ACHN (cell line): Measurements from ENCODE around the gene CCDC152.
"Not testable (repeated sequence)": the region's sequence is repeated elsewhere in the genome, so short reads cannot be mapped to it uniquely, and the experiment has no call there.

Experiments used
- DNase-seq: peaks from one replicate; pipeline ENCODE4 v3.0.0-alpha.2; 2015
- in situ Hi-C: cut with HindIII; loops from 2 replicates; pipeline ENCODE4 v1.10.0; 2017; ENCODE audit warnings: low sequenced_read_pairs, low pct_ligation_motif_present, low pct_unique_long_range_greater_than_20kb

Gene CCDC152, protein sequence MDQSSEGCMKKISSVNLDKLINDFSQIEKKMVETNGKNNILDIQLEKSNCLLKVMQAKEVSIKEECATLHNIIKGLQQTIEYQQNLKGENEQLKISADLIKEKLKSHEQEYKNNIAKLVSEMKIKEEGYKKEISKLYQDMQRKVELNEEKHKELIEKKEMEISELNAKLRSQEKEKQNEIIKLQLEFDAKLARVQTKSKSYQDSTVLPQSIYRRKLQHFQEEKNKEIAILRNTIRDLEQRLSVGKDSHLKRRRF

GRCh38 chr5:42756606-42757601 is at the start of gene CCDC152:
Gene CCDC152, plus strand, starts transcription at chr5:42756818. Its CDS starts 2,304 bp downstream, at chr5:42759122.
- in situ Hi-C loops: no loop called here
- DNase-seq: no peak

DNA sequence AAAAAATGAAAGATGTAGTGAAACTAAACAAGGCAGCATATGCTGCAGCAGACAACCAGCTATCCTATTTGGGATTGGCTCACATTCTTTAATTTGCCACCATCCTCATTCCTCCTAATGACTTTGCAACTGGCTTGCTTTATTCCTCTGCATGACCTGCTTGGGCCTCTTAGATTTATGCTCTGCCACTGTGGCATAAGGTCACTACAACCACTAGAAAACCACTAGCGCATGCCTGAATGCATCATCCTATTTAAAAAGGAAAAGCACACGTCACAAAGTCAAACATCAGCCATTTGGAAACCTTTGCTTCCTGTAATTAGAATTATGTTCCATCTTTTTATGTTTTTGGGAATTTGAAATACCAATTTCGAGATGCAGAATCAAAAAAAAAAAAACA is 40.8 kb upstream of the CCDC152 start:
- no peak for DNase-seq
- in situ Hi-C loops: no loop called here

DNA sequence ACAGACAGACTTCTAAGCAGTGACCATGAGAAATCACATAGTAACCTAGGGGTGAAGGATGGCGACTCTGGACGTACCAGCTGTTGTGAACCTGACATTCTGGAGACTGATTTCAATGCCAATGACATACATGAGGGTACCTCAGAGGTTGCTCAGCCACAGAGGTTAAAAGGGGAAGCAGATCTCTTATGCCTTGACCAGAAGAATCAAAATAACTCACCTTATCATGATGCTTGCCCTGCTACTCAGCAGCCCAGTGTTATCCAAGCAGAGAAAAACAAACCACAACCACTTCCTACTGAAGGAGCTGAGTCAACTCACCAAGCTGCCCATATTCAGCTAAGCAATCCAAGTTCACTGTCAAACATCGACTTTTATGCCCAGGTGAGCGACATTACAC is 38.0 kb upstream of the CCDC152 start:
- DNase-seq: peak; percentile 13
- in situ Hi-C loops: no loop called here

DNA sequence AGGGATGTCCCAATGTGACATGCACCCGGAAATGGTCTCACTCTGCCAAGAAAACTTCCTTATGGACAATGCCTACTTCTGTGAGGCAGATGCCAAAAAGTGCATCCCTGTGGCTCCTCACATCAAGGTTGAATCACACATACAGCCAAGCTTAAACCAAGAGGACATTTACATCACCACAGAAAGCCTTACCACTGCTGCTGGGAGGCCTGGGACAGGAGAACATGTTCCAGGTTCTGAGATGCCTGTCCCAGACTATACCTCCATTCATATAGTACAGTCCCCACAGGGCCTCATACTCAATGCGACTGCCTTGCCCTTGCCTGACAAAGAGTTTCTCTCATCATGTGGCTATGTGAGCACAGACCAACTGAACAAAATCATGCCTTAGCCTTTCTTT is 37.6 kb upstream of the CCDC152 start:
- in situ Hi-C loops: no loop called here
- no peak for DNase-seq

- no peak for DNase-seq
- in situ Hi-C loops: no loop called here
These were observed 36.4 kb upstream of the CCDC152 start for GRCh38 chr5:42720251-42720650.

DNA sequence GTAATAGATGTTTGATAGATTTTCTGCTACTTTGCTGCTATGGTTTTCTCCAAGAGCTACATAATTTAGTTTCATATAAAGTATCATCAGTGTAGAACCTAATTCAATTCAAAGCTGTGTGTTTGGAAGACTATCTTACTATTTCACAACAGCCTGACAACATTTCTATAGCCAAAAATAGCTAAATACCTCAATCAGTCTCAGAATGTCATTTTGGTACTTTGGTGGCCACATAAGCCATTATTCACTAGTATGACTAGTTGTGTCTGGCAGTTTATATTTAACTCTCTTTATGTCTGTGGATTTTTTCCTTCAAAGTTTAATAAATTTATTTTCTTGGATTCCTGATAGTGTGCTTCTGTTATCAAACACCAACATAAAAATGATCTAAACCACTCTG is 35.1 kb upstream of the CCDC152 start:
- no peak for DNase-seq
- in situ Hi-C loops: no loop called here

GRCh38 chr5:42734531-42735058 is 22.0 kb upstream of the CCDC152 start:
- in situ Hi-C loops, DNase-seq: not testable (repeated sequence)

DNA sequence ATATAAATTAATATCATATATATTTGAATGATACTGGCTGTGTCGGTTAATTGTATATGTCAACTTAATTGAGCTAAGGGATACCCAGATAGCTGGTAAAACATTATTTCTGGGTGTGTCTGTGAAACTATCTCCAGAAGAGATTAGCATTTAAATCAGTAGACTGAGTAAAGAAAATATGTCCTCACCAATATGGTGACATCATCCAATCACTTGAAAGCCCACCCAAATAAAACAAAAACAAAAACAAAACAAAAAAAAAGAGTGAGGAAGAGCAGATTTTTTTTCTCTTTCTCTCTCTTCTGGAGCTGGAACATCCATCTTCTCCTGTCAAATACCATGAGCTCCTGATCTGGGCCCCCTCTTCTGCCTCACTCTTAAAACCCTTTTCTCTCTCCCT is 15.7 kb upstream of the CCDC152 start:
- in situ Hi-C loops: no loop called here
- no peak for DNase-seq

DNA sequence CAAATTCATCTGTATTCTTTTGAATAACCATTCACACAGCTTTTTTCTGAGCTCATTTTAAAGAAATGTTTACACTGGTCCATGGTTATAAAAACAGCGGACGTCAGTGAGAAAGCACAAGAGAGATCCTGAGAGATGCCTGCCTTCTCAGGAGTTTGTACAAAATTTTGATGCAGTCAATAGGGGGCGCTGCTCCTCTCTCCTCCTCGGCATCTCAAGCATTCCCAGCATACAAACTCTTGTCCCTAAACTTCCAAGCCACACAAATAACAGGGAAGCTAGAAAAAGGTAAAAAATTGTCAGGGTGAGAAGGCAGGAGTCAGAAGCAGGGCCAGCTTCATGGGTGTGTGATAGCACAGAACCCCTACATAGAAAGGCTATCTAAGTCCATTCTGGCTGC is 11.2 kb upstream of the CCDC152 start:
- in situ Hi-C loops: no loop called here
- DNase-seq: no peak

DNA sequence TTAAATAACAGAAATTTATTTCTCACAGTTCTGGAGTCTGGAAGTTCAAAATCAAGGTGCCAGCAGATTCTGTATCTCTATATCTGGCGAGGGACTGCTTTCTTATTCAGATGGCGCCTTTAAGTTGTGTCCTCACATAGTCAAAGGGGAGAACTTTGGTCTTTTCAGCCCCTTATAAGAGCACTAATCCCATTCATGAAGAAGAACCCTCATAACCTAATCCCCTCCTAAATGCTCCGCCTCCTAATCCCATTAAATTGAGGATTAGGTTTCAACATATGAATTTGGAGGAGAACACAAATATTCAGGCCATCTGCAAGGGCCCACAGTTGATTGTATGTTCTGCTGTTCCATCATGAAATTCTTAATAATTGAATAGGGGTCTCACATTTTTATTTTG is 10.8 kb upstream of the CCDC152 start:
- in situ Hi-C loops: no loop called here
- no peak for DNase-seq

GRCh38 chr5:42749020-42749419 is 7.6 kb upstream of the CCDC152 start:
- DNase-seq: no peak
- in situ Hi-C loops: no loop called here

GRCh38 chr5:42750507-42750906 is 6.1 kb upstream of the CCDC152 start:
- no peak for DNase-seq
- in situ Hi-C loops: no loop called here

GRCh38 chr5:42751044-42751443 is 5.6 kb upstream of the CCDC152 start:
- DNase-seq: no peak
- in situ Hi-C loops: no loop called here

DNA sequence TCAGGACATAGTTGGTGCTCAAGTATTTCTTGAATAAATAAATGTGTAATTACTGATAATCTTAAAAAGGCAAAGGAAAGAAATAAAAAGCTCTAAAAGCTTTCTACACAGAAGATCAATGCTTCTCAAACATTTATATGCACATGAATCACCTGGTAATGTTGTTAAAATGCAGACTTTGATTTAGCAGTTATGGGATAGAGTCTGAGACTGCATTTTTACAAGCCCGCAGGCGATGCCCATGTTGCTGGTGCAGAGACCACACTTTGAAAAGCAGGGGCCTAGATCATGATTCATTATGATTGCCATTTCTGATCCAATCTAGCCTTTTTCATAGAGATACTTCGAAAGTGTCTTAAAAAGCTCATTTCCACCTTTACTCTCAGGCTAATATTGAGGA is 3.5 kb upstream of the CCDC152 start:
- DNase-seq: no peak
- in situ Hi-C loops: no loop called here

GRCh38 chr5:42759456-42759855 is 2.8 kb downstream of the CCDC152 start:
- no peak for DNase-seq
- in situ Hi-C loops: no loop called here

DNA sequence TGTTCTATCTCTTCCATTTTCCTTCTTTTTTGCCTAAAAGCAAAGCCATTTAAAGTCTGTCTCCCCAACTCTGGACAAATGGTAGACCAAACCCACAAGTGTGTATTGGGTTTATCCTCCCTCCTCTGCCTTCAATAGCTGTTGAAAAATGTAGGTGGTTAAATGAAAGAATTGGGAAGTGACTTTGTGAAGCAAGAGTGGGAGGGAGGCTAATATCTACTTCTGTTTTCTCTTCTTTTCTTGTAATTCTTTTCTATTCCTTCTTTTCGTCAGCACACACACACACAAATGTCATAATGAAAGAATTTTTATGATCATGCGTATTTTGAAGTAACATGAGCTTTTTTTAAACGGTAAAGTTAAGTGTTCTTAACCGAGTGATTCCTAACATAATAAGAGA is 3.8 kb downstream of the CCDC152 start:
- no peak for DNase-seq
- in situ Hi-C loops: no loop called here

GRCh38 chr5:42761791-42762190 is 5.2 kb downstream of the CCDC152 start:
- in situ Hi-C loops: no loop called here
- no peak for DNase-seq

GRCh38 chr5:42767491-42768105 is 11.0 kb downstream of the CCDC152 start:
- in situ Hi-C loops: no loop called here
- DNase-seq: peak; percentile 18

- DNase-seq: no peak
- in situ Hi-C loops: no loop called here
These were observed 11.5 kb downstream of the CCDC152 start for GRCh38 chr5:42768106-42768504.
